DMS79 (cell line): ENCODE measurements around the gene ART3.

Source experiments
- DNase-seq: peaks from one replicate; lab custom pipeline; 2025; lab: John Stamatoyannopoulos, UW

ART3 gene

DNA sequence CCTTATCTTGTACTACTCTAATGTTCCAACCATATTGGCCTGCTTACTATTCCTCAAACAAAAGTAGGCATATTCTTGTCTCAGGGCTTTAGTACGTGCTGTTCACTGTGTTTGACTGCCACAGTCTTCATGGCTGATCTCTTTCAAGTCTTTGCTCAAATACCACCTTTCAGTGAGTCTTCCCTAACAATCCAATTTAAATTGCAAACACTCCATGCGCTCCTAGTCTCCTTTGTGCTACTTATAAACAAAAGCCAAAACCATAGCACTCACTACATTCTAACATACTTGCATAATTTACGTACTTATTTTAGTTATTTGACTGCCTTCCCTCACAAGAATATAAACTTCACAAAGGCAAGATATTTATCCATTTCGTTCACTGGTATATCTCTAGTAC lies 1.7 kb upstream of the ART3 start:
- DNase-seq = no peak

DNA sequence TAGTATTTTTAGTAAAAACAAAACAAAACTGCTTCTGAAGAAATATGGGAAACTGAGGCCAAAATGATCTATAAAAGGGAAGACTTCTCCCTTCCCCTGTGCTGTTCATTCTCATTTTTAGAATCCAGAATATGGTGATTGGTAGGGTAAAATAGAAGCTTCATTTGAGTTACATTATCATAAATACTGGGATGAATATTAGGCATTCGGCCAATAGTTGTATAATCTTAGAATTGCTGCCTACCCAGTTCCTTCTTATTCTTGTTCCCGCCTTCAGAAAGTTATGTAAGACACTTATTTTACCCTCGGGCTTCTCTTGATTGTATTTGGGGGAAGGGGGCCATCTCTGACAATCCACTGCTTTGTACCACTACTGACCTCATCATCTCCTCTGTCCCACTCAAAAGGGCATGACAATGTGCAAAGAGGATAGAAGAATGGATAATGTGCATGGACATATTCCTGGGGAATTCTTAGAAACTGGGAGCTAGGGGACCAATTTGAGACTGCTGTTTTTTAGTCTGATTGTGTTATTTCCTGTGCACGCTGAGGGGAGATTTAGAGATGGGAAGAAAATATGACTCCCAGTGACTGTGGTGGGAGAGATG lies 588 bp downstream of the ART3 start:
- no peak for DNase-seq

DNA sequence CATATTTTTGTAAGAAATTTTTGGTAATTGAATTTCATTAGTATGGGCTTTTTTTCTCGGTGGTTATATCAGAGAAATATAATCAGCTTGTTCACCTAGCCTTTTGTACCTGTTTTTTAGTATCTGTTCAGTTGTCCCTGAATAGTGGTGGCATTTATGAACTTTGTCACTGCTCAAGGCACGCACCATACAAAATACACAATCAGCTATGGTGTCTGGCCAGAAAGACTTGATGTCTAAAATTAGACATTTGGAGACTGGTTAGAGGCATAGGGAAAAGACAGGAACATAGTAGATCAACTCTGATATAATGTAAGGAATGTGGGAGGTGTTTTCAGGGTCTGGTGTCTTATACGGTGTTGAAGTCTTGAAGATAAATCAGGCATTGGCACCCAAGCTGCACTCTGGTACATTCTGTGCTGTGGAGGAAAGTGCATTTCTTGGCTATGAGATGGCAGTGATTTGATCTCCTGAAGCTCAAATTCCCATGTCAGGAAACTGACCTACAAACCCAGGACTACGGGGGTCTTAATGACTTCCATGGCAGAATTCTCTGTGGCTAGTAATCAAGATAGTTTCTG lies 3.6 kb downstream of the ART3 start:
- DNase-seq = no peak

GRCh38 chr4:76083386-76083988 lies 9.0 kb downstream of the ART3 start:
- no peak for DNase-seq

DNA sequence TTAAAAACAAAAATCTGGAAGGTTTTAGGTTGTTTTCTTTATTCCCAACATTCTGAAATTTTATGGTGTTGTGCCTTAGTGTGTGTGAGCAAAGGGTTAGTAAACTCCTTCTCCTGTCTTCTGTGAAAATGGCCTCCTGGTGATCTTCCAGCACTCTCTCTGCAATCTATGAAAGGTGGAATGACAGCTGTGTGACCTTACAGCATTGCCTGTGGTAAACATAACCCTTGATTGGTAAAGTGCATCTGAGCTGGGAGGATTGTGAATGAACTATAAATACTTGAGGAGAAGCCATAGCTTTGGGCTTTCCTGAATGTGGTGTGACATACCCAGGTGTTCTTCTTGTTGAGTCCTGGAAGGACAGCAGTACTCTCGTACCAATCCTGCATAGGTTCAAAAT lies 10.0 kb downstream of the ART3 start:
- no peak for DNase-seq

- no peak for DNase-seq
Observed at GRCh38 chr4:76087007-76087769, 12.7 kb downstream of the ART3 start.

DNA sequence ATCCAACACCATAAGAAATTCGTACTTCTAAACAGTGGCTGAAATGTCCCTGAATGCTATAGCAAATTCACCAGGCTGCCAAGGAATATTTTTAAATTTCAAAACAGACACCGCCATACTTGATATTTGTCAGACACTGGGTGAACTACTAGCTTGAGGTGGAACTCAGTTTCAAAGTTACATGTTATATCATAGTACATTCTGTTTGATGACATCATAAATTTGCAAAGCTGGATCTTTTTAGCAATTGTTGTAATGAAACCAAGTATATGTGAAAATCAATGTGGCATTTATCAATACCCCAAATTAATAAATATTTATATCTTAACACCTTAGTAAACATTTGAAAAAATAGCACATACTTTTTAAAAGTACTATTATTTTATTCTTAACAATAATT lies 14.2 kb downstream of the ART3 start:
- DNase-seq = no peak

- DNase-seq = no peak
Observed at GRCh38 chr4:76090241-76090691, 15.8 kb downstream of the ART3 start.

DNA sequence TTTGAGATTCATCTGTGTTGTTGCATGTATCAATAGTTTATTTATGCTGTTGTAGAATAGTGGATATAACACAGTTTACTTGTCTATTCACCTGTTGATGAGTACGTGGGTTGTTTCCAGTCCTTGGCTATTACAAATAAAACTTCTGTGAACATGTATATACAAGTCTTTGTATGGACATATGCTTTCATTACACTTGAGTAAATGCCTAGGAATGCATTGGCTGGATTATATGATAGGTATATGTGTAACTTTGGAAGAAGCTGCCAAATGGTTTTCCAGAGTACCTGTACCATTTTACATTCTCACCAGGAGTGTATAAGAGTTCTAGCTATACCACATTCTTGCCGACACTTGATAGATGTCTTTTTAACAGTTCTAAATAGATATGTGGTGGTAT lies 16.5 kb downstream of the ART3 start:
- DNase-seq = no peak

DNA sequence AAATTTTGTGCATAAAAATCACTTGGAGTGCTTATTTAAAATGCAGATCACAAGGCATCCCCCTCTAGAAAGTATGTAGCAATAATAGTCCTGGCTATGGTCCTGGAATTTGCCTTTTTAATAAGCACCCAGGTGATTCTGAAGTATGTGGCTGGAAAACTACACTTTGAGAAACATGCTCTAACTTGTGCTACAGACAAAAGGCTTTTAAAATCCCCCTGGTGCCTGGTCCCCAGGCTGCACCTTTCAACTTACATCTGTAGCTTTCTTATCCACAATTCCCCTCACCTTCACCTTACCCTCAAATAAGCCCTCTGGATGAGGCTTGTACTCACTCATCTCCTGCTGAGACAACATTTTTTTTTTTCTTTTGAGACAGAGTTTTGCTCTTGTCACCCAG lies 21.1 kb downstream of the ART3 start:
- DNase-seq = no peak

DNA sequence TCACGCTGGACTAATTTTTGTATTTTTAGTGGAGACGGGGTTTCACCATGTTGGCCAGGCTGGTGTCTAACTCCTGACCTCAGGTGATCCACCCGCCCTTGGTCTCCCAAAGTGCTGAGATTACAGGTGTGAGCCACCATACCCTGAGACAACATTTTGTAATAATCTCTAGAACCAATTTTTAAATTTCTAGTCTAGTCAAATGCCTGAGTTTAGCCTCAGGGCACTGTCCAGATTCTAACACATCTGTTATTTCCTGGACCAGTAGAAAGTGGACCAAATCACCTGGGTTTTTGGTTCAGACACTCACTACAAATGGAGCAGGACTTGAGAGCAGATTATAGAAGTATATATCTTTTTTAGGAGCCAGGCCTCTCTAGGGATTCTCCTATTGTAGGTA lies 21.6 kb downstream of the ART3 start:
- no peak for DNase-seq

GRCh38 chr4:76105652-76106051 lies 31.1 kb downstream of the ART3 start:
- no peak for DNase-seq

DNA sequence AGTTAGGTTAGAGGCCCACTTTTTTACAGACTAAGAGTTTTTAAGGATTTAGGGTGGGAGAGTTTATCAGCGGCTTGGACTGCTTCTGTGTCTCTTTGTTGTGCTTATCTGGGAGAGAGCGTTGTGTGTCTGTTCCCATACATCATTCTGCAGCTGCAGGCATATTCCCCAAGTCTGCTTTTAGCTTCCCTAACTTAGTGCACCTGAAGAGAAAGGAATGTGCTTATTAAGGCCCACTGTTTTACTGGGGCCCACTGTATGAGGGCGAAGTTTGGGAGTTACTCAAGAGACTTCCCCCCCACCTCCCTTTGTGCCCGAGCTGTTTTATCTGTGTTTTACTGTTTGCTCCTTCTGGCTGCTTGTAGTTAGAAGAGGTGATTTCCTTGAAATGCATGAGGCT lies 31.9 kb downstream of the ART3 start:
- DNase-seq = no peak

DNA sequence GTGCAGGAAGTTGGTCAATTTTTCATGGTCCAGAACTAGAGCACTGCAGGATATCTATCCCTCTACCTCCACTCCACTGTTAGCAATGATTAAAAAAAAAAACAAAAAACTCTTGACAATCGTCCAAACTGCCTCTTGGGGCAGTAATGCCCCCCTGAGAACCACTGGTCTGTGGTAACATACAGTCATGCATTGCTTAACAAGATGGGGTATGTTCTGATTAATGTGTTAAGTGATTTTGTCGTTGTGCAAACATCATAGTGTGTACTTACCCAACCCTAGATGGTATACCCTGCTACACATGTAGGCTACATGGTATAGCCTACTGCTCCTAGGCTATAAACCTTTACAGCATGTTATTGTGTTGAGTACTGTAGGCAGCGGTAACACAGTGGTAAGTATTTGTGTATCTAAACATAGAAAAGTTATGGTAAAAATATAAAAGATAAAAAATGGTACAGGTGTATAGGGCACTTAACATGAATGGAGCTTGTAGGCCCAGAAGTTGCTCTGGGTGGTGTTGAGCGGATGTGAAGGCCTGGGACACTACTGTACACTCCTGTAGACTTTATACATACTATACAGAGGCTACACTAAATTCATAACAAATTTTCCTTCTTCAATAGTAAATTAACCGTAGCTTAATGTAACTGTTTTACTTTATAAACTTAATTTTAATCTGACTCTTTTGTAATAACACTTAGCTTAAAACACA lies 34.1 kb downstream of the ART3 start:
- no peak for DNase-seq

DNA sequence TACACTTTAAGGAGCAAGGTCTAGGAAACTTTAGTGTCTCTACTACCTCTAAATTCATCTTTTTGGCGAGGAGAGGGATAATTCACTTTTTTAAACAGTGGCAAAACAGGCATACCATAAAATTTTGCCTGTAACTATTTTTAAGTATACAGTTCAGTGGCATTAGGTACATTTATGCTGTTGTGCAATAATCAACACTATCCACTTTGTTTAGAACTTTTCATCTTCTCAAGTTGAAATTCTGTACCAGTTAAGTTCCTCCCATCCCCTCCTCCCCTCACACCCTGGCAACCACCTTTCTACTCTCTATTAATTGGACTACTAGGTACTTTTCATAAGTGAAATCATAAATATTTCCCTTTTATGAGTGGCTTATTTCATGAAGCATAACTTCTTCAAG lies 42.3 kb downstream of the ART3 start:
- DNase-seq = no peak

DNA sequence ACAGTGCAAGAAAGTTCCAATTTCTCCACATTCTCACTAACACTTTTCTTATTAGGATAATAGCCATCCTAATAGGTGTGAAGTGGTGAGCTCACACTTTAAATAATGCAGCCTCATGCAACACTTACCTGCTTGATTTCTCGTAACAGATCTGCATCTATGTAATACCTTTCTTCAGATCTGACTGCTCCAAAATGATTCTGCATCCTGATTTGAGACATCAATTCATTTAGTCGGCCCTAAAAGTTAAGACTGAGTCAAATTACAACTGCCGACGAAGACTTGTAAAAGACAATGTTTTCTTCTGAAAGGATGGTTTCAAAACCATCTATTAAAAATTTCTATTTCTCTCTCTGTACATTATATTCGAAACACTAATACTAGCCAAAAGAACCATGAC lies 43.0 kb downstream of the ART3 start:
- DNase-seq = no peak

- DNase-seq = no peak
Observed at GRCh38 chr4:76120199-76120598, 45.7 kb downstream of the ART3 start.

DNA sequence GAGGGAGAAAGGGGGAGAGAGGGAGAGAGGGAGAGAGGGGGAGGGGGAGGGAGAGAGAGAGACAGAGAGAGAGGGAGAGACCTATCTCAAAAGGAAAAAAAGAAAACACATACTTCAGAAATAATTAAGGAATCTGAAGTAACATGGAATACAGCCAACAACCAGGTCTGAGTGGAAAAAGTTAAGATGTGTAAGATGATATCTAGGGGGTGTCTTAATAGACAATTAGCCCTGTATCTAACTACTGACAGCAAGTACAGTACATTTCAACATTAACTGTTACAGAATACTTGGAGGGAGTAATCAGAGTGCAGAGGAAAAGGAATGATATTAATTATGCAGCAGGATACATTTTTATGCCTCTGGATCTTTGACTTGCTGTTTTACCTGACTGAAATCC lies 51.3 kb downstream of the ART3 start:
- no peak for DNase-seq

- no peak for DNase-seq
Observed at GRCh38 chr4:76127754-76128153, 53.2 kb downstream of the ART3 start.

DNA sequence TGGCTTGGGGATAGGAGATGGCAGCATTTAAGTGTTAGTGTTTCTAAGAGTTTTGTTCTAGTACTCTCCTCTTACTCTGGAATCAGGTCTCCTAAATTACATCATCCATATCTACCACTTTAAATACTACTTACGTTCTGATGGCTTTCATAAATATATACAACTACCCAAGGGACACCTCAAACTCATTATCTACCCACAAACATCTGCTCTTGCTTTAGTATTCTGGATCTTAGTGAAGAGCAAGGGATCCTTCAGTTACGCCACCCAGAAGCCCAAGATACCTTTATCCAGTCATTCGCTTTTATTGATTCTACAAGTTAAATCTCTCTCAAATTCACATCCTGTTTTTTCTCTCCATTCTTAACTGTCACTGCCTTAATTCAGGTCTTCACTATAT lies 66.7 kb downstream of the ART3 start:
- no peak for DNase-seq

GRCh38 chr4:76144546-76144945 lies 70.0 kb downstream of the ART3 start:
- DNase-seq = no peak

- peak; percentile 36 for DNase-seq
Observed at GRCh38 chr4:76147454-76148141, 73.1 kb downstream of the ART3 start.
